ENCODE measurements around the gene FAM171A2. TPM values are rescaled to one million over a fixed set of nuclear protein-coding genes. Genes with fewer than 3 reads are reported as not detected.

FAM171A2 gene
- total and polyA plus RNA-seq, 2 of the 4 experiments (the other 2 are of a cell fraction): 3.2 to 5.9 TPM

GRCh38 chr17:44359006-44359405 is 4.6 kb downstream of the FAM171A2 start:
- H2BK5ac ChIP-seq (ENCODE audit: low read depth, low read length, poor library complexity, severe bottlenecking): no peak overlapping the region
- no peak for DNase-seq
- no TSS peak for BruUV-seq (replicated peaks)
- no peak overlapping the region for H3K4me3 ChIP-seq (ENCODE audit: insufficient read depth, low read depth, low read length)
- intact Hi-C loops (cut with micrococcal nuclease) (no loop called here), in situ Hi-C loops (cut with MboI; ENCODE audit: low sequenced_read_pairs) (no loop called here), dilution Hi-C loops (cut with HindIII; ENCODE audit: low sequenced_read_pairs, unreplicated experiment) (no loop called here)
- H3K23ac ChIP-seq (ENCODE audit: low read depth, low read length): no peak overlapping the region
- H3K56ac ChIP-seq (ENCODE audit: extremely low read depth, insufficient read depth, low read length): no peak overlapping the region
- no peak overlapping the region for H3K4me2 ChIP-seq (ENCODE audit: low read depth, low read length)
- no peak overlapping the region for H2BK15ac ChIP-seq (ENCODE audit: low read depth, low read length)
- no peak overlapping the region for H4K8ac ChIP-seq (ENCODE audit: low read depth in 2 of 2, low read length in 2 of 2)
- H3K9me3 ChIP-seq (ENCODE audit: control insufficient read depth, insufficient read depth, low read length): no peaks in the 10 kb centered on the region
- ATAC-seq (ENCODE audit: low read depth): no peak
- H4K20me1 ChIP-seq (ENCODE audit: insufficient read depth, low read length): peaks cover 11% of the 10 kb centered on the region
- peaks cover 8% of the 10 kb centered on the region; the same call in 1 of the 2 replicates for H3K9me1 ChIP-seq (ENCODE audit: insufficient read depth, low read length)
- ChIA-PET POLR2A (ENCODE audit: unreplicated experiment) (no interaction called here), CTCF (interaction anchor here (0.8 kb wide), 1 partner anchor 138 kb away, joined by 3 read pairs; no protein-coding TSS in a partner anchor)
- no peak overlapping the region for H4K91ac ChIP-seq (ENCODE audit: insufficient read depth, low read depth, low read length)
- peaks cover 15% of the 10 kb centered on the region for H3K4me1 ChIP-seq (ENCODE audit: control insufficient read depth, insufficient read depth, low read length)
- no peak overlapping the region for H2AFZ ChIP-seq (replicated peaks; ENCODE audit: low read length, poor library complexity)
- peaks cover 4 to 28% of the 10 kb centered on the region in 2 experiments; a peak in 2 of 4 replicates for H3K79me1 ChIP-seq (ENCODE audit: low read depth in 1 of 2, low read length in 2 of 2)
- H3K27me3 ChIP-seq (ENCODE audit: control insufficient read depth, insufficient read depth, low read length): no peaks in the 10 kb centered on the region
- H3K27ac ChIP-seq (ENCODE audit: insufficient read depth, low read length): no peak overlapping the region
- H3K36me3 ChIP-seq (ENCODE audit: control insufficient read depth, insufficient read depth, low read length): peaks cover 14% of the 10 kb centered on the region; the same call in 1 of the 2 replicates
- H2AK9ac ChIP-seq (replicated peaks; ENCODE audit: low read depth, low read length, poor library complexity): no peak overlapping the region
- no peak overlapping the region for H4K5ac ChIP-seq (ENCODE audit: low read depth, low read length)
- TF ChIP-seq RCOR1 (IDR thresholded peaks at IDR 0.05; ENCODE audit: insufficient replicate concordance, low read length) (no peak), MAZ (IDR thresholded peaks at IDR 0.05; ENCODE audit: borderline replicate concordance, low read depth, low read length) (no peak), CHD1 (IDR thresholded peaks at IDR 0.05; ENCODE audit: low read depth, low read length) (no peak), FOS (IDR thresholded peaks at IDR 0.05; ENCODE audit: low read depth, low read length) (no peak), POLR2A (IDR thresholded peaks at IDR 0.05; ENCODE audit: low read depth, low read length) (no peak), MXI1 (IDR thresholded peaks at IDR 0.05; ENCODE audit: borderline replicate concordance, low read depth, low read length) (no peak), NFE2L2 (IDR thresholded peaks at IDR 0.05; ENCODE audit: low read depth, low read length) (no peak), RAD21 (IDR thresholded peaks at IDR 0.05; ENCODE audit: low read length) (no peak), SMC3 (IDR thresholded peaks at IDR 0.05; ENCODE audit: low read depth, low read length) (no peak), MAFK (IDR thresholded peaks at IDR 0.05; ENCODE audit: low read depth, low read length) (no peak), CEBPB (IDR thresholded peaks at IDR 0.05; ENCODE audit: low read depth, low read length) (no peak), RFX5 (IDR thresholded peaks at IDR 0.05; ENCODE audit: low read depth, low read length) (no peak), BHLHE40 (IDR thresholded peaks at IDR 0.05; ENCODE audit: low read depth, low read length) (no peak), USF2 (IDR thresholded peaks at IDR 0.05; ENCODE audit: low read depth, low read length) (no peak)
- TF ChIP-seq, protein P1, sequence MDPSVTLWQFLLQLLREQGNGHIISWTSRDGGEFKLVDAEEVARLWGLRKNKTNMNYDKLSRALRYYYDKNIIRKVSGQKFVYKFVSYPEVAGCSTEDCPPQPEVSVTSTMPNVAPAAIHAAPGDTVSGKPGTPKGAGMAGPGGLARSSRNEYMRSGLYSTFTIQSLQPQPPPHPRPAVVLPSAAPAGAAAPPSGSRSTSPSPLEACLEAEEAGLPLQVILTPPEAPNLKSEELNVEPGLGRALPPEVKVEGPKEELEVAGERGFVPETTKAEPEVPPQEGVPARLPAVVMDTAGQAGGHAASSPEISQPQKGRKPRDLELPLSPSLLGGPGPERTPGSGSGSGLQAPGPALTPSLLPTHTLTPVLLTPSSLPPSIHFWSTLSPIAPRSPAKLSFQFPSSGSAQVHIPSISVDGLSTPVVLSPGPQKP (IDR thresholded peaks at IDR 0.05; ENCODE audit: borderline replicate concordance, low read depth, low read length): no peak
- TF ChIP-seq, protein P2, sequence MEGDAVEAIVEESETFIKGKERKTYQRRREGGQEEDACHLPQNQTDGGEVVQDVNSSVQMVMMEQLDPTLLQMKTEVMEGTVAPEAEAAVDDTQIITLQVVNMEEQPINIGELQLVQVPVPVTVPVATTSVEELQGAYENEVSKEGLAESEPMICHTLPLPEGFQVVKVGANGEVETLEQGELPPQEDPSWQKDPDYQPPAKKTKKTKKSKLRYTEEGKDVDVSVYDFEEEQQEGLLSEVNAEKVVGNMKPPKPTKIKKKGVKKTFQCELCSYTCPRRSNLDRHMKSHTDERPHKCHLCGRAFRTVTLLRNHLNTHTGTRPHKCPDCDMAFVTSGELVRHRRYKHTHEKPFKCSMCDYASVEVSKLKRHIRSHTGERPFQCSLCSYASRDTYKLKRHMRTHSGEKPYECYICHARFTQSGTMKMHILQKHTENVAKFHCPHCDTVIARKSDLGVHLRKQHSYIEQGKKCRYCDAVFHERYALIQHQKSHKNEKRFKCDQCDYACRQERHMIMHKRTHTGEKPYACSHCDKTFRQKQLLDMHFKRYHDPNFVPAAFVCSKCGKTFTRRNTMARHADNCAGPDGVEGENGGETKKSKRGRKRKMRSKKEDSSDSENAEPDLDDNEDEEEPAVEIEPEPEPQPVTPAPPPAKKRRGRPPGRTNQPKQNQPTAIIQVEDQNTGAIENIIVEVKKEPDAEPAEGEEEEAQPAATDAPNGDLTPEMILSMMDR (conservative IDR thresholded peaks at IDR 0.05; ENCODE audit: low read depth, low read length): no peak
- H2AK5ac ChIP-seq (ENCODE audit: low read depth, low read length): no peak overlapping the region
- H2BK120ac ChIP-seq (ENCODE audit: low read depth, low read length): no peak overlapping the region
- WGBS, 2 experiments (ENCODE audit: extremely low coverage in 2 of 2, insufficient read length in 1 of 2): 83% methylated on average over 4 of the region's 6 CpGs; no CpG with 5 or more reads in 1 of the 2 experiments
- no peak overlapping the region for H2BK20ac ChIP-seq (ENCODE audit: low read depth, low read length)
- H3K18ac ChIP-seq (ENCODE audit: low read depth, low read length): no peak overlapping the region
- no peak overlapping the region for H3K14ac ChIP-seq (replicated peaks; ENCODE audit: low read depth, low read length)
- H3K9ac ChIP-seq (ENCODE audit: low read depth, low read length): no peak overlapping the region
- H3K4ac ChIP-seq (ENCODE audit: low read depth, low read length): no peak overlapping the region

Data from IMR-90 (cell line).